ENCODE measurements around the gene SERTAD1. TPM values are rescaled to one million over a fixed set of nuclear protein-coding genes. Genes with fewer than 3 reads are reported as not detected.

The SERTAD1 gene
- total and polyA plus RNA-seq, 9 donors = 5.7 to 9.8 (median 8.1) TPM

GRCh38 chr19:40392894-40393517 lies 32.8 kb downstream of the SERTAD1 start:
- 36% methylated on average over 4 of the region's 9 CpGs for WGBS (ENCODE audit: insufficient coverage)
- no peak overlapping the region for H3K27ac ChIP-seq (ENCODE audit: low read length)
- DNase-seq = no peak
- no peak overlapping the region for H3K4me3 ChIP-seq (ENCODE audit: low read length)
- no peaks in the 10 kb centered on the region for H3K9me3 ChIP-seq (replicated peaks; ENCODE audit: control insufficient read depth, low read depth, low read length)
- H3K36me3 ChIP-seq (ENCODE audit: control insufficient read depth, insufficient read depth, low read length) = peaks cover 6% of the 10 kb centered on the region
- no peaks in the 10 kb centered on the region for H3K4me1 ChIP-seq (ENCODE audit: control insufficient read depth, insufficient read depth, low read length)
- no peaks in the 10 kb centered on the region for H3K27me3 ChIP-seq (ENCODE audit: control insufficient read depth, insufficient read depth, low read length)

DNA sequence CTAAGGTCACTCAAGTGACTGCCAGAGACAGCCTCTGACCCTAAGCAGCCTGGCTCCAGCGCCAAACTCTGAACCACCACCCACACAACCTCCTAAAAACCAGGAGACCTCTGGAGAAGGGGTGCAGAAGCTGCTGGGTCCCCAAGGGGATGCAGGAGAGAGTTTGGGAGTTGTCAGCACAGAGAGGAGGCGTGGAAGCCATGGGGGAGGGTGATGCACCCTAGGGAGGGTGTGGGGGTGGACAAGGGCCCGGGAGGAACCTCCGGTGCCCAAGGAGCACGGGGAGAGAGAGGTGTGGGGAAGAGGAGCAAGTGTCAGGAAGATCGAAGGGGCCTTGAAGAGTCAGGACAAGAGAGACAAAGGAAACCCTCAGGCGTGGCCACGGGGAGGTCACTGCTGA lies 33.7 kb downstream of the SERTAD1 start:
- Histone ChIP-seq H3K36me3 (ENCODE audit: control insufficient read depth, insufficient read depth, low read length) (no peaks in the 10 kb centered on the region), H3K27me3 (ENCODE audit: control insufficient read depth, insufficient read depth, low read length) (no peaks in the 10 kb centered on the region), H3K4me3 (ENCODE audit: low read length) (no peak overlapping the region), H3K27ac (ENCODE audit: low read length) (no peak overlapping the region), H3K4me1 (ENCODE audit: control insufficient read depth, insufficient read depth, low read length) (peaks cover 1% of the 10 kb centered on the region), H3K9me3 (replicated peaks; ENCODE audit: control insufficient read depth, low read depth, low read length) (no peaks in the 10 kb centered on the region)
- DNase-seq = no peak
- WGBS (ENCODE audit: insufficient coverage) = 70% methylated on average over 7 of the region's 8 CpGs

- no peak within 1 kb of the TSS for H3K27ac ChIP-seq (ENCODE audit: low read length)
- no peaks in the 10 kb centered on the region for H3K9me3 ChIP-seq (replicated peaks; ENCODE audit: control insufficient read depth, low read depth, low read length)
- no peak within 1 kb of the TSS for H3K4me3 ChIP-seq (ENCODE audit: low read length)
- H3K27me3 ChIP-seq (ENCODE audit: control insufficient read depth, insufficient read depth, low read length) = no peaks in the 10 kb centered on the region
- no peaks in the 10 kb centered on the region for H3K36me3 ChIP-seq (ENCODE audit: control insufficient read depth, insufficient read depth, low read length)
- no peak for DNase-seq
- H3K4me1 ChIP-seq (ENCODE audit: control insufficient read depth, insufficient read depth, low read length) = peaks cover 3% of the 10 kb centered on the region
- 74% methylated on average over 10 of the region's 10 CpGs for WGBS (ENCODE audit: insufficient coverage)
These were observed 35.6 kb downstream of the SERTAD1 start, which contains the start of gene HIPK4 for GRCh38 chr19:40390084-40390742. TSS of gene HIPK4 (minus strand) at chr19:40390181. CDS start at chr19:40389902, 279 bp downstream.

- DNase-seq = no peak
- WGBS (ENCODE audit: insufficient coverage) = 96% methylated on average over 31 of the region's 33 CpGs
- no peaks in the 10 kb centered on the region for H3K36me3 ChIP-seq (ENCODE audit: control insufficient read depth, insufficient read depth, low read length)
- no peaks in the 10 kb centered on the region for H3K9me3 ChIP-seq (replicated peaks; ENCODE audit: control insufficient read depth, low read depth, low read length)
- H3K4me1 ChIP-seq (ENCODE audit: control insufficient read depth, insufficient read depth, low read length) = peaks cover 6% of the 10 kb centered on the region
- H3K27me3 ChIP-seq (ENCODE audit: control insufficient read depth, insufficient read depth, low read length) = no peaks in the 10 kb centered on the region
- H3K4me3 ChIP-seq (ENCODE audit: low read length) = no peak overlapping the region
- no peak overlapping the region for H3K27ac ChIP-seq (ENCODE audit: low read length)
These were observed 36.2 kb downstream of the SERTAD1 start for GRCh38 chr19:40389404-40390083.

DNA sequence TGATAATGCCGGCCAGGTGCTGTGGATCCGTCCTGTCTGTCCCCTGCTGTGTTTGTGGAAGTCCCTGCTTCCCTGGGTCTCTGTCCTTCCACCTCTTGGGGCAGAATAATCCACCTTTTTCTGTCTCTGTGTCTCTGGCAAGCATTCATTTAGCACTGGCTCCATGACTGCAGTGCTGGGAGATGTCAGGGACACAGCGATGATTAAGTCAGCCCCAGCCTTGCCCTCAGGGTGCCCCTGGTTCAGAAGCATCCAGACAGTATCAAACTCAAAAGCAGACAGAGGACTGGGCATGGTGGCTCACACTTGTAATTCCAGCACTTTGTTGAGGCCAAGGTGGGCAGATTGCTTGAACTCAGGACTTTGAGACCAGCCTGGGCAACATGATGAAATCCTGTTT lies 37.3 kb downstream of the SERTAD1 start:
- Histone ChIP-seq H3K9me3 (replicated peaks; ENCODE audit: control insufficient read depth, low read depth, low read length) (no peaks in the 10 kb centered on the region), H3K4me1 (ENCODE audit: control insufficient read depth, insufficient read depth, low read length) (peaks cover 6% of the 10 kb centered on the region), H3K27me3 (ENCODE audit: control insufficient read depth, insufficient read depth, low read length) (no peaks in the 10 kb centered on the region), H3K27ac (ENCODE audit: low read length) (no peak overlapping the region), H3K36me3 (ENCODE audit: control insufficient read depth, insufficient read depth, low read length) (no peaks in the 10 kb centered on the region), H3K4me3 (ENCODE audit: low read length) (no peak overlapping the region)
- DNase-seq = no peak
- 53% methylated on average over 2 of the region's 3 CpGs for WGBS (ENCODE audit: insufficient coverage)

DNA sequence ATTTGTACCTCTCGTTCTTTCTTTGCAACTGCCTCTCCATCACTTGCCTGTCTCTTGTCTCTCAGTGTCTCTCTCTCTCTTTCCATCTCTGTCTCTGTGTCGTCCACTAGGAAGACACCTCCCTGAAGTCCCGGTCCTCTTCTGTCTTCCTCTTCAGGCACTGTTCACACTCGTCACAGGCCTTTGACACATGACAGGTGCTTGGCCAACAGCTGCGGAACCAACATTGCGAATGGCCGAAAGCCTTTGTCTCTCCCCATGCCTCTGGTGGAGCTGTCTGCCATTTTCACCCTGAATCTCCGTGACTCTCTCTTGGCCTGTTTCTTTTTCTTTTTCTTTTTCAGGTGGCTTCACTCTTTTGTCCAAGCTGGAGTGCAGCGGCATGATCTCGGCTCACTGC lies 38.6 kb downstream of the SERTAD1 start:
- H3K4me3 ChIP-seq (ENCODE audit: low read length) = no peak overlapping the region
- peaks cover 6% of the 10 kb centered on the region for H3K4me1 ChIP-seq (ENCODE audit: control insufficient read depth, insufficient read depth, low read length)
- no peak overlapping the region for H3K27ac ChIP-seq (ENCODE audit: low read length)
- no peaks in the 10 kb centered on the region for H3K36me3 ChIP-seq (ENCODE audit: control insufficient read depth, insufficient read depth, low read length)
- no peaks in the 10 kb centered on the region for H3K27me3 ChIP-seq (ENCODE audit: control insufficient read depth, insufficient read depth, low read length)
- DNase-seq = peak; percentile 53
- H3K9me3 ChIP-seq (replicated peaks; ENCODE audit: control insufficient read depth, low read depth, low read length) = no peaks in the 10 kb centered on the region
- 72% methylated on average over 8 of the region's 10 CpGs for WGBS (ENCODE audit: insufficient coverage)

DNA sequence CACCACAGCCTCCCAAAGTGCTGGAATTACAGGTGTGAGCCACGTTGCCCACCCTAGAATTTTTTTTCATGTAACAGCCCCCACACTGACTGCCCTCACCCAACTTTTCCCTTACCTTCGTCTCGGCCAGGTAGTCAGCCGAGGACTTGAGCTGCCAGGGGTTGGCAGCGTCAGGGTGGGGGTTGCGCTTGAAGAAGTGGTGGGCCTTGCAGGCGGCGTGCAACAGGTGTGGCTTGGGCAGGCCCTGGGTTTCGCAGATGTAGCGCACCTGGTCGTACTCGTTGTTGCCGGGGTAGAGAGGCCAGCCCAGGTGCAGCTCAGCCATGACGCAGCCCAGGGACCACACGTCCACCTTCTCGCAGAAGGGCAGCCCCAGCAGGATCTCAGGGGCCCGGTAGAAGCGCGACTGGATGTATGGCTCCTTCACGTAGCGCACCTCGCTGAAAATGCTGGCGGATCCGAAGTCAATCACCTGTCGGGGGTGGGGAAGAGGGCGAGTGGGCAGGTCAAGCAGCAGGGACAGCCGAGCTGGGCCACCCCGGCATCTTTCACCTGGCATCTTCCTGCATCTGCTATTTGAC lies 42.0 kb downstream of the SERTAD1 start:
- WGBS (ENCODE audit: insufficient coverage) = 69% methylated on average over 26 of the region's 28 CpGs
- no peak overlapping the region for H3K4me3 ChIP-seq (ENCODE audit: low read length)
- no peak for DNase-seq
- H3K36me3 ChIP-seq (ENCODE audit: control insufficient read depth, insufficient read depth, low read length) = peaks cover 18% of the 10 kb centered on the region
- H3K4me1 ChIP-seq (ENCODE audit: control insufficient read depth, insufficient read depth, low read length) = peaks cover 6% of the 10 kb centered on the region
- H3K9me3 ChIP-seq (replicated peaks; ENCODE audit: control insufficient read depth, low read depth, low read length) = no peaks in the 10 kb centered on the region
- H3K27ac ChIP-seq (ENCODE audit: low read length) = no peak overlapping the region
- no peaks in the 10 kb centered on the region for H3K27me3 ChIP-seq (ENCODE audit: control insufficient read depth, insufficient read depth, low read length)

GRCh38 chr19:40381321-40381720 lies 44.5 kb downstream of the SERTAD1 start:
- peaks cover 37% of the 10 kb centered on the region for H3K36me3 ChIP-seq (ENCODE audit: control insufficient read depth, insufficient read depth, low read length)
- no peak overlapping the region for H3K27ac ChIP-seq (ENCODE audit: low read length)
- no peaks in the 10 kb centered on the region for H3K27me3 ChIP-seq (ENCODE audit: control insufficient read depth, insufficient read depth, low read length)
- H3K4me3 ChIP-seq (ENCODE audit: low read length) = no peak overlapping the region
- 71% methylated on average over 2 of the region's 3 CpGs for WGBS (ENCODE audit: insufficient coverage)
- H3K9me3 ChIP-seq (replicated peaks; ENCODE audit: control insufficient read depth, low read depth, low read length) = no peaks in the 10 kb centered on the region
- DNase-seq = no peak
- H3K4me1 ChIP-seq (ENCODE audit: control insufficient read depth, insufficient read depth, low read length) = peaks cover 2% of the 10 kb centered on the region

GRCh38 chr19:40380199-40381037 lies 45.4 kb downstream of the SERTAD1 start:
- no peak overlapping the region for H3K27ac ChIP-seq (ENCODE audit: low read length)
- H3K9me3 ChIP-seq (replicated peaks; ENCODE audit: control insufficient read depth, low read depth, low read length) = no peaks in the 10 kb centered on the region
- DNase-seq = no peak
- peaks cover 38% of the 10 kb centered on the region for H3K36me3 ChIP-seq (ENCODE audit: control insufficient read depth, insufficient read depth, low read length)
- H3K4me3 ChIP-seq (ENCODE audit: low read length) = no peak overlapping the region
- no peaks in the 10 kb centered on the region for H3K27me3 ChIP-seq (ENCODE audit: control insufficient read depth, insufficient read depth, low read length)
- WGBS (ENCODE audit: insufficient coverage) = 80% methylated on average over 27 of the region's 37 CpGs
- peaks cover 2% of the 10 kb centered on the region for H3K4me1 ChIP-seq (ENCODE audit: control insufficient read depth, insufficient read depth, low read length)

All from muscle of leg (tissue), 11 donors.